GM19455 (cell line): ENCODE measurements around the gene TMEM191C.
"Not testable (repeated sequence)": the region's sequence is repeated elsewhere in the genome, so short reads cannot be mapped to it uniquely, and the experiment has no call there.

Experiments used
- ATAC-seq: cut with Tn5 transposase; IDR thresholded peaks from one replicate; pipeline ENCODE4 v1.9.1; 2021; ENCODE audit not compliant: unreplicated experiment

TMEM191C gene

DNA sequence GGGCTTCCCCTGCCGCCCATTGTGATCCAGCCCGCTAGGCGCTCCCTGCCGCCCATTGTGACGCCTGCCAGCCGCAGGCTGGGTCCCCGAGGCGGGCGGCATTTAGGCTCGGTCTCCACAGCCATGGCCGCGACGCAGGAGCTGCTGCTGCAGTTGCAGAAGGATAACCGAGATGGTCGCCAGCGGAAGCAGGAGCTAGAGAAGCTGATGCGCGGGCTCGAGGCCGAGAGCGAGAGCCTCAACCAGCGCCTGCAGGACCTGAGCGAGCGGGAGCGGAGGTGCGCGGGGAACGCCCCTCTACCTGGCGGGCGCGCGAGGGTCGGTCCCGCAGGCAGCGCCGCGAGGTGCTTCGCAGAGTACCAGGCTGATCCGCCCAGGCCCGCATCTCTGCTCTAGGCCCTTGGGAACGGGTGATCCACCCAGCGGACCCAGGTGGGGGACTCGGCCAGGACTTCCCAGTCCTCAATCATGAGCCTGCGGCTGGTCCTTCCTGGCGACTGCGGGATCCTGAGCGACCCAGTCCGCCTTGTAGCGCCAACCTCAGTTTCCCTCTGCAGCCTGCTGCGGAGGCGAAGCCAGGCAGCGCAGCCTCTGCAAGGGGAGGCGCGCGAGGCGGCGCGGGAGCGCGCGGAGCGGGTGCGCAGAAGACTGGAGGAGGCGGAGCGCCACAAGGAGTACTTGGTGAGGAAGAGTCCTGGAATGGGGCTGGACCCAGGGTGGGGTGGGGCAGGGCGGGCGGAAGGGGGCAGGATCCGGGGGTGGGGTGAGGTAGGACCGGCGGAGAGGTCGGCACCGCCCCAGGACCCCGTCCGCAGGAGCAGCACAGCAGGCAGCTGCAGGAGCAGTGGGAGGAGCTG is at the start of gene TMEM191C:
TSS of gene TMEM191C (plus strand) at position 51 of the 857 bp plus-strand sequence. CDS start at position 124, 73 bp downstream.
- ATAC-seq, result not testable (repeated sequence)

DNA sequence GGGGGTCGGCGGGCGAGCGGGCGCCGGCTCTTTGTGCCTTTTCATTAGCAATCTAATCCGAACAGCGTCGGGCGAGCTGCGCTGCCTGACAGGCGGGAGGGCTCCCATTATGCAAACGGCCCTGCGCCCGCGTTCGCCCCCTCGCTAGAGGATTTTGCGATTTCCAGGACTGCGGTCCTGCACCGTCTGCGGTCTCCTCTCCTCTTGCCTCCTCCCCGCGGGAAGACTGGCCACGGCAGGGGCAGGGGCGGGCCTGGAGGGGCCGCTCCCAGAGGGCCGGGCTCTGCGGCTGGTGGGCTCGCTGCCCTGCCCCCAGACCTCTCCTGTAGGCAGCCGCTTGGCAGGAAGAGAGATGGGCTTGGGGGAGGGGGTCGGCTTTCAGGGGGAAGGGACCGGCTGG is 49.3 kb upstream of the TMEM191C start:
- peak; percentile 30 for ATAC-seq

DNA sequence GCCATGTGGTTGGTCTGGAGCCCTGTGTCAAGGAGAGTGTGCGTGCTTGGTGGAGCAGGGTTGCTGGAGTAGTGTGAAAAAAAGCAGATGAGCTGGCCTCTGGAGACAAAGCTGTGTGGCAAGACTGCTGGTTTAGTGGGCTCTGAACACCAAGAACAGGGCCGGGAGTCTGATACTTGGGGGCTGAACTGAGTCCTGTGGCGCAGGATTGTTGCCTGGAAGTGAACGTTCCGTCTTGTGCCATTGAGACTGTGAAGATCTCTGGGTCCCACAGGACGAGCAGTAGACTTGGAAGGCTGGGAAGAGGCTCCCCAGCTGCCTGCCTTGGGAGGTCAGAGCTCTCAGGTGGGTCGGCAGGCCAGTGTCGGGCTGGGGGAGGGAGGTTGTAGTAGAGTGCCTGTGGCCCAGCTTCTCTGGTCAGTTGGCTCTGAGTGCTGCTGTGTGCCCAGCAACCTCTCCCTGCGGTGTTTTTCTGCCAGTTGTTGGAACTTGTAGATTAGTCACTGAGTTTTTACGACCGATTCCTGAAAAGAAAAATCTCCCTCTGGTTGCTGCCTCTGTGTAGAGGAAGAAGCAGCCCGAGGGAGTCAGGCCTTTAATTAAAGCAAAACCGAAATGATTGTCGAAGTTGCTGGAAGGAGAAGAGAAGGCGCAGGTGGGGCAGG is 48.1 kb upstream of the TMEM191C start:
- ATAC-seq, result not testable (repeated sequence)

DNA sequence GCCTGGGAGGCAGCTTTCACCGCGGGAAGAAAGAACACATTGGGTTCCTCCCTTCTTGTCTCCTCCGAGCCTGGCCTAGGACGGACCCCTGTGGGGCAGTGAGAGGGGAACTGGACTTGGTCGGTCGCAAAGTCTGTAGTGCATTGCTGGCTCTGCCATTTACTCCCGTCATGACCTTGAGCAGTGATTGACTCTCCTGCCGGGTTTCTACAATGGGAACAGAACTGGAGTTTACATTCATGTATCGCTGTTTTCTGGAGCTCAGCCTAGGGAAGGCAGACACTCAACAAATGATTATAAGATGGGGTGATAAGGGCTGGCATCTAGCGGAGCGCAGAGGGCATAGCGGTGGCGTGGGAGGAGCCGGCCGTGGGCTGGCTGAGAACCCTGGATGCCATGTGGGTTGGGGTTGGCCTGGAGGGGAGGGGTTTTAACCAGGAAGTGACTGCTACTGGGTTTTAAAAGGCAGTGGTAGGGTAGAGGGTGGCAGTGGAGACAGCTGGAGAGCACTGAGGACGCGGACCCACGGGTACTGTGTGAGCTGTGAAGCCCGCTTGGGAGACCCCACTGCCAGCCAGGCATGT is 46.9 kb upstream of the TMEM191C start:
- ATAC-seq, result not testable (repeated sequence)

DNA sequence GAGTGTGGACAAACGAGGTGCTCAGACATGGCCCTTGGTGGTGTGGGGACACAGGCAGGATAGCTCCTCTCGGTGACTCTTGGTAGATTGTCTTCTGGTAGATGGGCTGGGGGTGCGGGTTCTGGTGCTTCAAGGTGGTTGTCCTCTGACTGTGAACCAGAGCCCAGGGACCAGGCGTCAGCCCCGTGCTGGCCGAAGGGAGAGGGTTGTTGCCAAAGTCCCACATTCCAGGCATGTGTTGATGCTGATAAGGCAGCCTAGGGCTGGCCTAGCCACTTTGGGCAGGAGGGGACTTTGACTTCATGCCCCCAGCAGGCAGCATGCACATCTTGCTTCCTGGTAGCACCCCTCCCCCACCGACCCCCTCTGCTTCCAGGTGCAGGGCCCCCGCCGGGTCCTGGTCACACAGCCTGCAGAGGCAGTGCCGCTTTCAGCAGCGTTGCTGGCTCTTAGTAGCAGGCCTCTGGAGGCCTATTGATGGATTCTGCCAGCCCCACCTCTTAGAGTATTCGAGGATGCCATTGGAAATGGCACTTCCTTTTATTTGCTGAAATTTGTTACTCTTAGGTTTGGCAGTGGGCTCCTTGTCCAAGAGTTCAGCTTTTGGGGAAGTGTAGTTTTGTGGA is 43.0 kb upstream of the TMEM191C start:
- not testable (repeated sequence) for ATAC-seq

DNA sequence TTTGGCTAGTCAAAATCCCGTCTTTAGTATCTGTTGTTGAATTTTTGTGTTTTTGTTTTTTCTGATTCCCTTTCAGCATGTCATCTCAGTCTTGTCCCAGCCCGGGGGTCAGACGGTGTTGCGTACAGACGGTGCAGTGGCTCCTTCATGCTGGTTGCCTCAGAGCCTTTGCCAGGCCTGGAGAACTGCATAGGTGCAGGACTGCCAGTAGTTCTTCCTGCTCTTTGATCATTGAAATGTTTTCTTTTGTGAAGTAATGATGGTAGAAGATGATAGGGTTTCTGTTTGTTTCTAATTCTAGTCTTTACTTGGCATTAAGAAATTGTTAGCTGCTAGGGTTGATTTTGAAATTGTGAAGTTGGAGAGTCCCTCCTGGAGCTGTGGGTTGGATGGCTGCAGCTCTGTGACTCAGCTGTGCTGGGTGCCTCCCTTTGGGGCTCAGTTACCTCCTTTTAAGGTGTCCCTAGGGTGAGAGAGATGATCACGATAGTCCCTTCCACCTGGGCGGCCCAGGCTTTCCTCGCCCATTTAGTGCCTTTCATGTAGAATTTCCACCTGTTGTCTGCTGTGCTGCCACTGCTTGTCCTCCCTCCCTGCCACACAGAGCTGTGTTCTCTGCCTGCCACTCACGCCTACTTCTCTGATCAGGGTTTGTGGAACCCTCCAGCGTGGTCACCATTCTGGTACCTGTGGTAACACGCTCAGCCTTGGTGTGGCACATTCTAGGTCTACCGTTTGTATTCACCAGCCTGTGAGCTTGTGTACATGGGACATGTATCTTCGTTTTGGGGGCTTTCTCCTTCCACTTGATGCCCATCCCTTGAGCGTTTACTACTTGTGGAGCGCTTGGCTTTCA is 32.6 kb upstream of the TMEM191C start:
- ATAC-seq, result not testable (repeated sequence)

DNA sequence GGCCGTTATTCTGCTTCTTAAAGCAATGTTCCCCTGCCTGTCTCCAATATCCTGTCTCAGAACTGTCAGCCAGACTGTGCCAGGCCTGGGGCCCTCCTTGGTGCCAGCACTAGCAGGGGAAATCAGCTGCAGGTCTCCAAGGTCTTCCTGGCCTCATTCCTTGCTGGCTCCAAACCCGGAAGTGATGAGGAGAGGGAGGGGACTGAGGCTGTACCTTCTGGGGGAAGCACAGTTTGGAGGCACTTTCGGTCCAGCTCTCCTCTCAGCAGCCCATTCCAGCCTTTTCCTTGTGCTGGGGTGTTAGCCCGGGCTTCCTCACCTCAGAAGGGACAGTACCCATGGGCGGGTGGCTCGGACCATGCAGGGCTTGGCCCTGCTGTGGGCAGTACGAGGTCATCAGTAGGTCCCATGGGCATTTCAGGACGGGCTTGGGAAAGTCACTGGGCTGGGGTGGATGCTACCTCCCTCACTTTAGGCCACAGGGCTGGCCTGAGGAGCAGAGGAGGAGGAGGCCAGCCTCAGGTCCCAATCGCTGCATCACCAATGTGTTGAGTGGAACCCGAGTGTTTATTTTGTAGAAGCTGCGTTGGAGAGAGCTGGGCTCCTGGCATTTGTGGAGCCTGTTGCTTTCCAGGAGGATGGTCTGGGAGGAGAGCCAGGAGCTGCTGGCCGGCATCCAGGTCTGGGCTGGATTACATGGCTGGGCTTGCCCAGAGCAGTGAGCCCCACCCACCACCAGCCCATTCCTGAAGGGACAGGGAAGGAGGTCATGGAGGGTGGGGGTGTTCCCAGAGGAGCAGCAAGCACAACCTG is 31.0 kb upstream of the TMEM191C start:
- not testable (repeated sequence) for ATAC-seq

DNA sequence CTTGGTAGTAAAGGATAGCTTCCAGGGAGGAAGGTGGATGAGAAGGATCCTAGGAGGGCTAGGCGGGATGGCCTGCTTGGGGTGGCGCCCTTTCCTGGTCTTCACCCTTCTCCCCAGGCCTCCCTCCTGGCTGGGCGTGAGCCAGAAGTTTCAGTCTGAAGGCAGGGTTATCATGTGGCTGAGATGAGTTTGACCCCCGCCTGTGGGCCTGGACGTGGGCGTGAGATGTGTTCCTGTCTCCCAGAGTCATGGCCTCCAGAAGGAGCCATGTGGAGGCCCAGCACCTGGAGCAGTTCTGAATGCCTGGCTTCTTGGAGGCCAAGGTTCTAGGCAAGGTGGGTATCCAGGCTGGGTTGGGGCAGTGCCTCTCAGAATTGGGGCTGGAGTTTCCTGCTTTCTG is 29.2 kb upstream of the TMEM191C start:
- ATAC-seq, result not testable (repeated sequence)

DNA sequence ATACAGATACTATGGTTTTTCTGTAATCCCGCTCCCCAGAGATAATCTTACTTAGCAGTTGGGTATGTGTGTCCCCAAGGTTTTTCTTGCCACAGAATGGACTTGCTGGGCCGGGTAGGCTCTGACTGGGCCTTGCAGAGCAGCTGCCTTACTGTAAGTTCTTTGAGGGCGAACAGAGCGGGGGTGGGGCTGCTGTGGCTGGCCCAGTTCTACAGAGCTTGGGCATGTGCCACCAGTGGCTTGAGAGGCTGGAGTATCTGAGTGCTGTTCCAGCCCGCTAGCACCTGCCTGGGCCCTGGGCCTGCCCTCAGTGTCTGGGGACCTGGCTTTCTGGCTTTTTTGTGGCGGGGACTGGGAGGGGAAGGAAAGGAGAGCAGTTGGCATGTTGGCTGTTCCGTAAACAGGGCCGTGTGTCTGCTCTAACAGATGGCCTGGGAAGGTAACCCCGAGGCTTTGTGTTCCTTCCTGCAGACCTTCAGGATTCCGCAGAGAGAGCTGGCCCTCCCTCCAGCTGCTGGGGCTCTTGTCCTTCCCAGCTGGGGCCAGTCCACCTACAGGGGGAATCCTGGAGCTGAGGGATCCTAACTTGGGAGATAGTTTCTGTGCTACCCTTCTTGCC is 27.1 kb upstream of the TMEM191C start:
- not testable (repeated sequence) for ATAC-seq

DNA sequence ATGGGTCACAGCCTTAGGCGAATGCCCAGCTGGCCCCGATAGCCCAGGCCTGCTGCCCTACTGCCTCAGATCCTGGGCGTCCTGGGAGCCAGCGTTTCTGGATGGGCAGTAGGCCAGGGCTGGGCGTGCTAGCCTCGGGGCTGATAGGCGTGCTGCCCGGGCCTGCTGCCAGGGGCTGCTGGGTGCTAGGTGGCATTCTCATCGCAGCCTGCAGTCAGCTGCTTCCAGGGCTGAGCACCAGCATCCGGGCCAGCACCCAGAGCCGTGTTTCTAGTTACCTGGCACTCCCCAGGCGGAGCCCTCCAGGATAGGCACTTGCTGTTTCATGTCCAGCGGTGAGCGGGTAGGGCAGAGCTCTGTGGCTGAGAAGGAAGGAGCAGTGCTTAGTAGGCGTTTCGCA is 26.5 kb upstream of the TMEM191C start:
- not testable (repeated sequence) for ATAC-seq

DNA sequence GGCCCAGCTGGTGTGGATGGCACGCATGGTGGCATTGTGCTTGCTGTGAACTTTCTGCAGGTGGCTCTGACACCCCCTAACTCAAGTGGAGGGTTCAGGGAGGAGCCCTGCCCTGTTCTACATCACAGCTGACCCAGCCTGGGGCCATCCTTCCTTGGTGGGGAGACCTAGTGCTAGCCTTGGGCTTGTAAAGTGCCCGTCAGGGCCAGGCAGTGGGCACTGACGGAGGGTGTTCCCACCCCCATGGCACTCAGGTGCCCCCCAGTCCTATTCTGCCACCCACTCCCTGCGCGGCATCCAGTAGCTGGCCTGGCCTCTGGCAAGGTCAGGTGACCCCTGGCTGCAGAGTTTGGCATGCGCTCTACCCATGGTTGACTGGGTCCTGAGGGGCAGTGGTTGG is 26.0 kb upstream of the TMEM191C start:
- ATAC-seq, result not testable (repeated sequence)

DNA sequence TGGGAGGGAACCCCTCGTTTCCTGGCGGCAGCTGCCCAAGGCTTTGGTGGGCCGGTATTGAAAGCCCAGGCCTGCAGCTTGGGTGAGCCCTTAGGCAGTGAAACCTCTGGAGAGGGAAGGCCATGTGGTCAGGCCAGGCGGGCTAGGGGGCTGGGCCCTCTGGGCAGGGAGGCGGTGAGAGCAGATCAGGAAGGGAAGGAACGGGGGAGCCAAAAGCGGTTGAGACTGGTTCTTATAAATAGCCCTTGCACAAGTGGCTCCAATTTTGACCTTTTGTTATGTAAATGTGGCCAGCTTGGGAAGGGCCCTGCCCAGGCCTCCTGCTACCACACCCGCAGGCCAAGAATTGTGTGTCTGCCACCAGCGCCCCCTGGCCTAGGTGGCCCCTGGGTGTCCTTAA is 25.1 kb upstream of the TMEM191C start:
- not testable (repeated sequence) for ATAC-seq

DNA sequence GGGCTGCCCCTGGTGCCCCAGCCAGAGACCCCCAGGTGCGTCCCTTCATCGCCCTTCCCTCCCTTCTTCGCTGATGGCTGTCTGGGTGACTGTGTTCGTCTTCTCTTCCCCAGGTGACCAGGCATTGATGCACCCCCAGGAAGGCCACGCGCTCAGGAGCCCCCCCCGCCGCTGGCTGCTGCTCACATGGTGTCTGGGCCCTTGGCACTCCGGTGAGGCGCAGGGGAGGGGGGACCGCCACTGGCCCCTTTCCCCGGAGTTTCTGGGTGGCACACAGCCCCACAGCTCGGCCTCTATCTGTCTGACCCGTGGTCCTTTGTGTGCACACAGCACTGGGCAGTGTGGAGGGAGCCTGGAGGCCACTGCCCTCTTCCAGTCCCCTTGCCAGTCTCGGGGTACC is 24.5 kb upstream of the TMEM191C start:
- not testable (repeated sequence) for ATAC-seq

DNA sequence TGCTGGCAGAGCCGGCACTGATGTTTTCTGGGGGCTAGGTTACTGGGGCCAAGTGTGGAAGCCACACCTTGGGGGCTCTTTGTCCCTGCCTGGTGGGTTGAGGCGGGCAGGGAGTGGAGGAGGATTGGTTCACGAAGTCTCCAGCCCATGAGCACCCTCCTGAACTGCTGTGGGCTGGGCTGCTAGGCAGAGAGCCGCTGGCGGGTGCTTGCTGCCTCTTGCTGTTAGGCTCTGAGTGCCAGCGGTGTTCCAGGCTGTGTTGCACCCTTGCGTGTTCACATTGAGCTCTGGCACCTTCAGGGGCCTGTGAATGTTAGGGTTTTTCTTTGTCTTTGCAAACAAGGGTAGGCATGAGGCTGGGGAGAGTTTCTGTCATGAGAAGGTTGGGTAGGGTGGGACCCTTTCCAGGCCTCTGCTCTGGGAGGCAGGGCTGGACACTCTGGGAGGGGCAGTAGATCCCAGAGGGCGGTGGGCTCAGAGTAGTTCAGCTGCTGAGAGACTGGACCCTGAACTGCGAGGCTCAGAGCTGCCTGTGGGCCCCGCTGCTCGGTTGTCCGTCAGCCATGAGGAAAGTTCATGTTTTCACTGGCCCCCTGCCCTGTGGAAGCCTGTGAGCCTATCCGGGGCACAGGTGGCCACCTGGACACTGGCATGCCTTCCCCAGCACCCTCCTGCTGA is 24.0 kb upstream of the TMEM191C start:
- ATAC-seq, result no peak

DNA sequence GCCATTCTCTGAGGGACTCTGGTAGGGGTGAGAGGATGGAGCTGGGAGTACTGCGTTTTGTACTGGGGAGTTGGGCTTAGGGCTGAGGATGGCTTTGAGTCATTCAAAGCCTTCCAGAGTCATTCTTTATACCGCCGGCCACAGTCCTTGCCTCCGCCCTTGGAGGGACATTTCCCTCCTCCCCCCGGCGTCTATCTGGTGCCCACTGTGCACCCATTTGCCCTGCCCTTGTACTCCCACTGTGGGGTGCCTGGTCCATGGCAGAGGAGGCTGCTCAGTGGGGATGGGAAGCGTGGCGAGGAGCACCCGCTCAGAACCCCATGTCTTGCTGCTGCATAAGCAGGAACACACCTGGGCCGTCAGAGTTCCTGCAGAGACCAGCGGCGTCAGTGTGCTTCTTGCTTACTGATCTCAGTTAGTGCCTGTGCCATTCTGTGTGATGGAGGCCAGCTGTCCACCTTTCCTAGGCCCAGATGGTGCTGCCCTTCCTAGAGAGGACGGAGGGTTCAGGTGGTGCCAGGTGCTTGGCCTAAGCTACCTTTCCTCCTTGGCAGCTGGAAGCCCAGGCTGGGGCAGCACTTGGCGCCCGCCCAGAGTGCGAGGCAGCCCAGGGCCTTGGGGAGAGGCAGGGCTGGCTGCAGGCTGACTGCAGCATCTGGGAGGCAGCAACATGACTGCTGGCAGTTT is 23.3 kb upstream of the TMEM191C start:
- no peak for ATAC-seq

DNA sequence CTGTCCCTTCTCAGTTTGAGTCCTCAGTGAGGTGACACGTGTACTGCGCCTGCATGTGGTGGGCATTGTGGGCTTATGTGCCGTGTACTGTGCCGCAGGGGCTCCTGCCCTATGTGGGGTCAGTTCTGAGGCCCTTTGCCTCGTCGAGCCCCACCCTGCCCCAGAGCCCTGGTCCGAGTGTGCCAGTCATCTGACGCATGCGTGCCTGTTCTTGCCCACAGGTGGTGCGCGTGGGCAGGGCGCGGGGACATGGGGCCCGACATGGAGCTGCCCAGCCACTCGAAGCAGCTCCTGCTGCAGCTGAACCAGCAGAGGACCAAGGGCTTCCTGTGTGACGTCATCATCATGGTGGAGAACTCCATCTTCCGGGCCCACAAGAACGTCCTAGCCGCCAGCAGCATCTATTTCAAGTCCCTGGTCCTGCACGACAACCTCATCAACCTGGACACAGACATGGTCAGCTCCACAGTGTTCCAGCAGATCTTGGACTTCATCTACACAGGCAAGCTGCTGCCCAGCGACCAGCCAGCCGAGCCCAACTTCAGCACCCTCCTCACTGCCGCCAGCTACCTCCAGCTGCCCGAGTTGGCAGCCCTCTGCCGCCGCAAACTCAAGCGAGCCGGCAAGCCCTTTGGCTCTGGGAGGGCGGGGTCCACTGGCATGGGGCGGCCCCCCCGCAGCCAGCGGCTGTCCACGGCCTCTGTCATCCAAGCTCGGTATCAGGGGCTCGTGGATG is 22.3 kb upstream of the TMEM191C start:
- no peak for ATAC-seq

DNA sequence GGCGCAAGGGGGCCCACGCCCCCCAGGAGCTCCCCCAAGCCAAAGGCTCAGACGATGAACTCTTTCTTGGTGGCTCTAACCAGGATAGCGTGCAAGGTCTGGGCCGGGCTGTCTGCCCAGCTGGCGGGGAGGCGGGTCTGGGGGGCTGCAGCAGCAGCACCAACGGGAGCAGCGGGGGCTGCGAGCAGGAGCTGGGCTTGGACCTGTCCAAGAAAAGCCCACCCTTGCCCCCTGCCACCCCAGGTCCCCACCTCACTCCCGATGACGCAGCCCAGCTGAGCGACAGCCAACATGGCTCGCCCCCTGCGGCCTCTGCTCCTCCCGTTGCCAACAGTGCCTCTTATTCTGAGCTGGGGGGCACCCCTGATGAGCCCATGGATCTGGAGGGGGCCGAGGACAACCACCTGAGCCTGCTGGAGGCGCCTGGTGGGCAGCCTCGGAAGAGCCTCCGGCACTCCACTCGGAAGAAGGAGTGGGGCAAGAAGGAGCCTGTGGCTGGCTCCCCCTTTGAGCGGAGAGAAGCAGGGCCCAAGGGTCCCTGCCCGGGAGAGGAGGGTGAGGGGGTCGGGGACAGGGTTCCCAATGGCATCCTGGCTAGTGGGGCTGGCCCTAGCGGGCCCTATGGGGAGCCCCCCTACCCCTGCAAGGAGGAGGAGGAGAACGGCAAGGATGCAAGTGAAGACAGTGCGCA is 21.6 kb upstream of the TMEM191C start:
- ATAC-seq, result no peak
